ENCODE data around the gene ST13.

DNA sequence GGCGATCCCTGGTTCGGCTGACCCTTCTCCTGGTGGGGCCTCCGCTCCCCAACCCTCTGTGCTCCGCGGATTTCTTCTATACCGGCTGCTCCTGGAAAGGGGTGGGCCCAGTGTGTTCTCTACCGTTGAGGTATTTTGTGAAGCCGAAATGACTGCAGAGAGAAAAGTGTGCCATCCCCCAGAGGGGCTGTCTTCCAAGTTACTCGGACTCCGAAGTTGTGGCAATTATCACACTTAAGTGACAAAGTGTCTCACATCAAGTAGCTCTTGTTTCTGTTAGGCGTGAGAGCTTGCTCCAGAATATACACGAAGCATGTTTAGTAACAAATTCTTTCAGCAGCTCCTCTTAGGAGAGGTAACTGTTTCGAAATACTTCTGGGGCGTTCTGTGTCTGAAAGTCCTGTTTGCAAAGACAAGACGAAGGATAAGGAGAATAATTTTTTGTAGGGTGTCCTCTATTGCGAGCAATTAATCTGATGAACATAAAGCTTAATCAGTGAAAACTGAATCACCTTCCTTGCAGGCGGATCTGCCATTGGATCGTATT is 943 bp upstream of the ST13 start:
- TF ChIP-seq, protein P1, sequence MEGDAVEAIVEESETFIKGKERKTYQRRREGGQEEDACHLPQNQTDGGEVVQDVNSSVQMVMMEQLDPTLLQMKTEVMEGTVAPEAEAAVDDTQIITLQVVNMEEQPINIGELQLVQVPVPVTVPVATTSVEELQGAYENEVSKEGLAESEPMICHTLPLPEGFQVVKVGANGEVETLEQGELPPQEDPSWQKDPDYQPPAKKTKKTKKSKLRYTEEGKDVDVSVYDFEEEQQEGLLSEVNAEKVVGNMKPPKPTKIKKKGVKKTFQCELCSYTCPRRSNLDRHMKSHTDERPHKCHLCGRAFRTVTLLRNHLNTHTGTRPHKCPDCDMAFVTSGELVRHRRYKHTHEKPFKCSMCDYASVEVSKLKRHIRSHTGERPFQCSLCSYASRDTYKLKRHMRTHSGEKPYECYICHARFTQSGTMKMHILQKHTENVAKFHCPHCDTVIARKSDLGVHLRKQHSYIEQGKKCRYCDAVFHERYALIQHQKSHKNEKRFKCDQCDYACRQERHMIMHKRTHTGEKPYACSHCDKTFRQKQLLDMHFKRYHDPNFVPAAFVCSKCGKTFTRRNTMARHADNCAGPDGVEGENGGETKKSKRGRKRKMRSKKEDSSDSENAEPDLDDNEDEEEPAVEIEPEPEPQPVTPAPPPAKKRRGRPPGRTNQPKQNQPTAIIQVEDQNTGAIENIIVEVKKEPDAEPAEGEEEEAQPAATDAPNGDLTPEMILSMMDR (IDR thresholded peaks at IDR 0.05 in 2 of 3, conservative IDR thresholded peaks at IDR 0.05 in 1 of 3; ENCODE audit: borderline replicate concordance in 1 of 3, insufficient read depth in 1 of 3, low read depth in 2 of 3, low read length in 2 of 3): no peak
- TF ChIP-seq POLR2AphosphoS5 (IDR thresholded peaks at IDR 0.05; ENCODE audit: low read depth, low read length) (no peak), JUND (IDR thresholded peaks at IDR 0.05) (no peak), SRF (IDR thresholded peaks at IDR 0.05; ENCODE audit: low read depth) (no peak)

All from HCT116 (cell line).